Measurements from ENCODE around the gene TCF4.

GRCh38 chr18:55403421-55403949 is 184.5 kb downstream of the TCF4 start:
- no peak for TF ChIP-seq CTCF (IDR thresholded peaks at IDR 0.05)
- no peak for TF ChIP-seq POLR2A (IDR thresholded peaks at IDR 0.05)
